Anterior cingulate cortex (tissue), 58 donors: ENCODE results near the gene RAB3IP.
"Not testable (repeated sequence)": the region's sequence is repeated elsewhere in the genome, so short reads cannot be mapped to it uniquely, and the experiment has no call there.

Source experiments
- DNase-seq, 58 donors: peaks; one replicate each; lab custom pipeline; 2025; lab: John Stamatoyannopoulos, UW

The RAB3IP gene

GRCh38 chr12:69751476-69751875 lies 12.8 kb downstream of the RAB3IP start:
- DNase-seq, result no peak

- DNase-seq, result no peak
Observed at GRCh38 chr12:69755302-69755701, 16.6 kb downstream of the RAB3IP start.

- DNase-seq, result no peak
Observed at GRCh38 chr12:69756088-69756755, 17.6 kb downstream of the RAB3IP start.

- no peak for DNase-seq
Observed at GRCh38 chr12:69758105-69758504, 19.4 kb downstream of the RAB3IP start.

- not testable (repeated sequence) for DNase-seq
Observed at GRCh38 chr12:69759581-69759980, 20.9 kb downstream of the RAB3IP start.

GRCh38 chr12:69765515-69765914 lies 26.9 kb downstream of the RAB3IP start:
- no peak for DNase-seq

GRCh38 chr12:69766260-69766659 lies 27.6 kb downstream of the RAB3IP start:
- no peak for DNase-seq

GRCh38 chr12:69779928-69780327 lies 41.3 kb downstream of the RAB3IP start:
- DNase-seq, result no peak

- DNase-seq, result no peak
Observed at GRCh38 chr12:69783365-69783764, 44.7 kb downstream of the RAB3IP start.

GRCh38 chr12:69789351-69789750 lies 50.7 kb downstream of the RAB3IP start:
- DNase-seq, result no peak

GRCh38 chr12:69792533-69792932 lies 53.9 kb downstream of the RAB3IP start:
- DNase-seq, result no peak

GRCh38 chr12:69807101-69807897 lies 68.6 kb downstream of the RAB3IP start:
- not testable (repeated sequence) for DNase-seq

GRCh38 chr12:69810870-69811498 lies 72.3 kb downstream of the RAB3IP start:
- no peak for DNase-seq

GRCh38 chr12:69816082-69816481 lies 77.4 kb downstream of the RAB3IP start:
- DNase-seq, result no peak

- no peak for DNase-seq
Observed at GRCh38 chr12:69821032-69821455, 82.4 kb downstream of the RAB3IP start.

- peak in 8 of 58 donors; percentile 3 to 51 (median 22) for DNase-seq
Observed at GRCh38 chr12:69821456-69822159, 82.9 kb downstream of the RAB3IP start.

GRCh38 chr12:69822201-69822860 lies 83.7 kb downstream of the RAB3IP start:
- DNase-seq, result no peak

GRCh38 chr12:69824028-69824427 lies 85.4 kb downstream of the RAB3IP start:
- DNase-seq, result no peak

- DNase-seq, result no peak
Observed at GRCh38 chr12:69824966-69825560, 86.4 kb downstream of the RAB3IP start, which contains the start of gene MYRFL. TSS of gene MYRFL (plus strand) at chr12:69825227. CDS start at chr12:69825518, 291 bp downstream.

GRCh38 chr12:69828897-69829296 lies 90.2 kb downstream of the RAB3IP start:
- no peak for DNase-seq
